ENCODE data around the gene WHRN.

WHRN gene

GRCh38 chr9:114505187-114506081 lies at the start of gene WHRN:
Gene WHRN, minus strand, starts transcription at chr9:114505473. Its CDS starts 672 bp downstream, at chr9:114504801.
- Histone ChIP-seq H3K4me3 (ENCODE audit: insufficient read depth, low read length, poor library complexity, severe bottlenecking) (peak within 1 kb of the TSS; percentile 51), H3K4me2 (ENCODE audit: low read depth, low read length, poor library complexity, severe bottlenecking) (peak within 1 kb of the TSS; percentile 64), H4K20me1 (ENCODE audit: low read depth, low read length) (no peaks in the 10 kb centered on the region), H3K79me2 (ENCODE audit: insufficient read depth, low read length) (no peaks in the 10 kb centered on the region), H3K36me3 (ENCODE audit: low read length) (no peaks in the 10 kb centered on the region), H3K27ac (ENCODE audit: low read depth, low read length) (no peak within 1 kb of the TSS), H3K27me3 (ENCODE audit: low read length) (no peaks in the 10 kb centered on the region), H3K9ac (ENCODE audit: low read length) (no peak within 1 kb of the TSS), H3K9me3 (ENCODE audit: insufficient read depth, low read length) (no peaks in the 10 kb centered on the region), H3F3A (ENCODE audit: insufficient read depth) (no peaks in the 10 kb centered on the region), H2AFZ (ENCODE audit: low read depth, low read length, severe bottlenecking) (no peak within 1 kb of the TSS), H3K9me2 (replicated peaks; ENCODE audit: insufficient read depth, low read length) (no peaks in the 10 kb centered on the region)
- no peak for TF ChIP-seq EZH2phosphoT487 (conservative IDR thresholded peaks at IDR 0.05; ENCODE audit: low read length)
- no peak for TF ChIP-seq CTCF (IDR thresholded peaks at IDR 0.05; ENCODE audit: insufficient read depth, low read length, poor library complexity, severe bottlenecking)

GRCh38 chr9:114553202-114553601 lies 47.9 kb upstream of the WHRN start:
- H3K79me2 ChIP-seq (ENCODE audit: insufficient read depth, low read length) = no peaks in the 10 kb centered on the region
- no peak overlapping the region for H2AFZ ChIP-seq (ENCODE audit: low read depth, low read length, severe bottlenecking)
- no peaks in the 10 kb centered on the region for H3K27me3 ChIP-seq (ENCODE audit: low read length)
- no peaks in the 10 kb centered on the region for H3K9me3 ChIP-seq (ENCODE audit: insufficient read depth, low read length)
- TF ChIP-seq EZH2phosphoT487 (conservative IDR thresholded peaks at IDR 0.05; ENCODE audit: low read length) (no peak), CTCF (IDR thresholded peaks at IDR 0.05; ENCODE audit: insufficient read depth, low read length, poor library complexity, severe bottlenecking) (no peak)
- H3K4me3 ChIP-seq (ENCODE audit: insufficient read depth, low read length, poor library complexity, severe bottlenecking) = no peak overlapping the region
- H3K27ac ChIP-seq (ENCODE audit: low read depth, low read length) = no peak overlapping the region
- no peaks in the 10 kb centered on the region for H3F3A ChIP-seq (ENCODE audit: insufficient read depth)
- no peaks in the 10 kb centered on the region for H3K9me2 ChIP-seq (replicated peaks; ENCODE audit: insufficient read depth, low read length)
- H4K20me1 ChIP-seq (ENCODE audit: low read depth, low read length) = no peaks in the 10 kb centered on the region
- H3K4me2 ChIP-seq (ENCODE audit: low read depth, low read length, poor library complexity, severe bottlenecking) = no peak overlapping the region
- H3K36me3 ChIP-seq (ENCODE audit: low read length) = no peaks in the 10 kb centered on the region
- H3K9ac ChIP-seq (ENCODE audit: low read length) = no peak overlapping the region

- Histone ChIP-seq H3K4me3 (ENCODE audit: insufficient read depth, low read length, poor library complexity, severe bottlenecking) (no peak overlapping the region), H3K27ac (ENCODE audit: low read depth, low read length) (no peak overlapping the region), H3K27me3 (ENCODE audit: low read length) (no peaks in the 10 kb centered on the region), H3F3A (ENCODE audit: insufficient read depth) (no peaks in the 10 kb centered on the region), H2AFZ (ENCODE audit: low read depth, low read length, severe bottlenecking) (no peak overlapping the region), H3K9me3 (ENCODE audit: insufficient read depth, low read length) (no peaks in the 10 kb centered on the region), H3K9ac (ENCODE audit: low read length) (no peak overlapping the region), H3K4me2 (ENCODE audit: low read depth, low read length, poor library complexity, severe bottlenecking) (no peak overlapping the region), H3K79me2 (ENCODE audit: insufficient read depth, low read length) (no peaks in the 10 kb centered on the region), H3K36me3 (ENCODE audit: low read length) (no peaks in the 10 kb centered on the region), H3K9me2 (replicated peaks; ENCODE audit: insufficient read depth, low read length) (no peaks in the 10 kb centered on the region), H4K20me1 (ENCODE audit: low read depth, low read length) (no peaks in the 10 kb centered on the region)
- TF ChIP-seq CTCF (IDR thresholded peaks at IDR 0.05; ENCODE audit: insufficient read depth, low read length, poor library complexity, severe bottlenecking) (no peak), EZH2phosphoT487 (conservative IDR thresholded peaks at IDR 0.05; ENCODE audit: low read length) (no peak)
Measured at GRCh38 chr9:114552706-114553105, 47.4 kb upstream of the WHRN start.
